Endothelial cell of hepatic sinusoid (primary cell): Measurements from ENCODE around the gene CEP68.

Experiments used
- in situ Hi-C: cut with HindIII; loops from 2 replicates; pipeline ENCODE4 v1.10.0; 2017; ENCODE audit warnings: low sequenced_read_pairs

Gene CEP68

DNA sequence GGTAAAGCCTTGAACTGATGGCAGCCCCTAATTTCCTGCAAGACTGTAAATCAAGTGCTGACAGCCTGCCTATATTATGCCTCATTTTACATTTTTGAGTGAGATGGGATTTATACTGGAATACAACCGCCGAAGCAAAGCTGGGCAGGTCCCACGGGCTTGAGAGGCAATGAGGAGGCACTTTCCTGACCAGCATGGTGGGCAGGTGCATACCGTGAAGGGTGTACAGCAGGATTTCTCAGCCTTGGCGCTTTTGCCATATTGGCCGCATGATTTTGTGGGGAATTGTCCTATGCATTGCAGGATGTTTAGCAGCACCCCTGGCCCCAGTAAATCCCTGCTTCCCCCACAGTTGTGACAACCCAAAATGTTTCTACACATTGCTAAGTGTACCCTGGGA, 22.8 kb downstream of the CEP68 start:
- in situ Hi-C loops, result no loop called here

DNA sequence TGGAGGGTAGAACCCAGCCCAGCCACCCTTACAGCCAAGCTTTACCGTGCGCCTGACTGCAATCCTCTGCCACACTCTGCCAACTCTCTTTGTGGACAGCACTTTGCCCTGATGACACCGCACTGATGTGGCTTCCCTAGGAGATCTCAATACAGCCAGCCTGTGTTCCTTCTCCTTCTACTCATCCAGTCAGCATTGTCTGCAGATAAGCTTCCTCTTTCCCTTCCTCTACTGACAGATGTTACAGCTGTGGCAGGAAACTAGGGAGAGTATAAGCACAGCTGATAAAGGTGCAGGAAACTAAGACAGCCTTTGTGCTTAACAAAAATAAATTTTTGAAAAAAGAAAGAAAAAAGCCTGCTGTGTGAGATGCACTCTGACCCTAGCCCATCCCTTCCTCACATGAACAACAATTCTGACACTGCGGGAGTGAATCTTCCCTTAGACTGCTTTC, 25.0 kb downstream of the CEP68 start:
- in situ Hi-C loops, result loop anchor here (5.0 kb wide), 1 partner anchor 46 kb away; no protein-coding TSS in a partner anchor

DNA sequence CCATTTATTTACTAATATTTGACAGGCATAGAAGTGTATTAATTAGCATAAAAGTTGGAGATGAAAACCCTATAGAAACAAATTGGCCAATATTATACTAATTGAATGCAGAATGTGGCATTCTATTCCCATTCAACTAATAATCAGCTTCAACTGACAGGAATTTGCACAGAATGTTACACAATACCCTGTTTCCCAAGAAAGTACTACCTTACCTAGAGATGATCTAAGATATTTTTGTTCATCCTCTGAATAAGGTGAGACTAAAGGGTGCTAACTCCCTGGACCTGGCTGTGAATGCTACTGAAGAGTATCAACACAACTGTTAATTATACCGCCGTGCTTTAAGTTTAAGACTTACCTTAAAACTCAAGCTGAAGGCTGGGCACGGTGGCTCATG, 28.9 kb downstream of the CEP68 start:
- in situ Hi-C loops, result no loop called here

DNA sequence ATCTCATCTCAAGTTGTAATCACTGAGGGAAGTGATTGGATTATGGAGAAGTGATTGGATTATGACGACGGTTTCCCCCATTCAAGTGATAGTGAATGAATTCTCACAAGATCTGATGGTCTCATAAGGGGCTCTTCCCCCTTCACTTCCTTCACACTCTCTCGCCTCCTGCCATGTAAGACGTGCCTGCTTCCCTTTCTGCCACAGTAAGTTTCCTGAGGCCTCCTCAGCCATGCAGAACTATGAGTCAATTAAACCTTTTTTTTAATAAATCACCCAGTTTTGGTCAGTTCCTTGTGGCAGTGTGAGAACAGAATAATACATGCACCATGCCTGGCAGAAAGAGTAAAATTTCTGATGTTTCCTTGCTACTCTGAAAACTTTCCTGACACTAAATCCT, 36.6 kb downstream of the CEP68 start:
- in situ Hi-C loops, result no loop called here

DNA sequence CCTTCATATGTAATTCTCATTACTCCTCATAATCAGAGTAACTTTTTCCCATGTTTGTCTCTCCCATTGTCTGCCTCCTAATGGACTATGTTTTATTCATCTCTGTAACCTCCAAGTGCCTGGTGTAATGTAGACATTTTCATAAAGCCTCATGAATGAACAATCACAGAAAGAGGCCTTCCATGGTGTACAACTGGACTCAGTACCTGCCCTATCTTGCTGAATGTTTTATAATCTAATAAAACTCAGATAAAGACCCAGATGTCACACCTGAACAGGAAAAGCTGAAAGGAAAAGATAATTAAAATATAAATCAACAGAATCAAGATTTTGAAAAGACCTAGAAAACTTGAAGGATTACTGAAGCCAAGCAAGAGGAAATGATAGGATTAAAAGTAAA, 37.0 kb downstream of the CEP68 start:
- in situ Hi-C loops, result no loop called here

DNA sequence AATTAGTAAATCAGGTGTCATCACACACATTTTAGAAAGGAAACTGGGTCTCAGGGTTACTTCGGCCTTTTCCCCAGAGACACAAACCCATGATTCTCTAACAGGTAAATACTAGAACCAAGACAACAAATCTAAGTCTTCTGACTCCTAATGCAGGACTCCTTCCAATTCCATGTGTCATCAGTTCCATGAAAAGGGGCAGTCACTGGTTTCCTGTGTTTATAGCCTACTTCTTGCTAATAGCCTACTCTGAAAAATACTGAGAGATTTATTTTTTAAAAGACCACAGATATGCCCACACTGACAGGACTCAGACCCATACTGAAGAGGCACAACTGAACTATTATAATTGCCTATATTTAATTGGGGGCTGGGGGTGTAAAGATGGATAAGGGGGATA, 40.7 kb downstream of the CEP68 start:
- in situ Hi-C loops, result no loop called here

DNA sequence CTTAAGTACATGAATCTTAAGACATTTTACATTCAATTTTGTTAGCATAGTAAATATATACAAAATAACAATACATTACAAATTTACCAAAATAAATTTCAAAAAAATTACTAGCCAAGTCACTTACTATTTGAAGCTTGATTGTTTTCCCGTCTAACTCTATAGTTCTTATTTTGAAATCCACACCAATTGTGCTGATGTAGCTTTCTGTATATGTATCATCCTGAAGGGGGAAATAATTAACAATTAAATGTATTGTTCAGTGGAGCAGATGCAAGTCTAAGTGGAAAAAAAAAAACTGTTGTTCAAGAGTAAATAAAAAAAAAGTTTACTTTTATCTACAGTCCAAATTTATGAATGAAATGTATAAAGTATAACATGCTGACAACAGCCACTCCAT, 41.6 kb downstream of the CEP68 start:
- in situ Hi-C loops, result no loop called here

DNA sequence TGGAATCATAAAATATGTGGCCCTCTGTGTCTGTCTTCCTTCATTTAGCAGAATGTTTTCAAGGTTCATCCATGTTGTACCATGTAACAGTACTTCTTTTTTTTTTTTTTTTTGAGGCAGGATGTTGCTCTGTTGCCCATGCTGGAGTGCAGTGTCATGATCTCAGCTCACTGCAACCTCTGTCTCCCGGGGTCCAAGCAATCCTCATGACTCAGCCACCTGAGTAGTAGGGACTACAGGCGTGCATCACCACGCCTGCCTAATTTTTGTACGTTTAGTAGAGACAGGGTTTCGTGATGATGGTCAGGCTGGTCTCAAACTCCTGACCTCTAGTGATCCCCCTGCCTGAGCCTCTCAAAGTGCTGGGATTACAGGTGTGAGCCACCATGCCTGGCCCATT, 42.5 kb downstream of the CEP68 start:
- in situ Hi-C loops, result no loop called here

DNA sequence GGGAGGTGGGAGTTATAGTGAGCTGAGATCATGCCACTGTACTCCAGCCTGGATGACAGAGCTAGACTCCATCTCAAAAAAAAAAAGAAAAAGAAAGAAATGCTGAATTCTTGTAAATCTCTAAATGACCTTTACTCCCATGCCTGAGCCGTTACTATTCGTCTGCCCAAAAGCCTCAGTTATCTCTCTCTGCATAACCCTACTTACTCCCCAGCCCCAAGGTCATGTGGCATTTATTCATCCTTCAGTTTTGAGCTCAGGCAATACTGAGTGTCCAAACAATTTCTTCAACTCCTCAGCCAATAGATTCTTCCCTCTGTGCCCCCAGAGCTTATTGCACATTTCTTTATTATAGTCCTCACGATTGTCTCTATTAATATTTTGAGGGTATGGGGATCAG, 44.9 kb downstream of the CEP68 start:
- in situ Hi-C loops, result no loop called here

DNA sequence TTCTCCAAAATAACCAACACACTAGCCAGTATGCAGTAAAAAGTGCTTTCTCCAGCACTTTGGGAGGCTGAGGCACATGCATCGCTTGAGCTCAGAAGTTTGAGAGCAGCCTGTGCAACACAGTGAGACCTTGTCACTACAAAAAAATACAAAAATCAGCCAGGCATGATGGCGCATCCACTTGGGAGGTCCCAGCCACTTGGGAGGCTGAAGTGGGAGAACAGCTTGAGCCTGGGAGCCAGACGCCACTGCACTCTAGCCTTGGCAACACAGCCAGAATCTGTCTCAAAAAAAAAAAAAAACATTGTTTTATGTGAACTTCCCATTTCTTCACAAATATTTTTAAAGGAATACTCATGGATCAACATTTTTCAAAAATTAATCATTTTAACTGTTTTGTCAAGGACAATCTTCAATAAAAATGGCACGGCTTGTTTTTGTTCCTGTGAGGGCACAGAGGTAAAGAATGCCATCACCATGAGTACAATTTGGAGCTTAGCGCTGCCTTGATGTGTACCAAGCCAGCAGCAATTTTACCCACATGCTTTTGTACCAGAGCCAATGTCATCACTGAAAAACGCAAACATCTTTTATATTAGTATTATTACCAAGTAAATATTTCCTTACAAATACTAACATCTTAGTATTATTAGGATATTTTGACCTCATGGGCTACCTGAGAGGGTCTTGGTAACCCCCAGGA, 46.9 kb downstream of the CEP68 start:
- in situ Hi-C loops, result no loop called here

DNA sequence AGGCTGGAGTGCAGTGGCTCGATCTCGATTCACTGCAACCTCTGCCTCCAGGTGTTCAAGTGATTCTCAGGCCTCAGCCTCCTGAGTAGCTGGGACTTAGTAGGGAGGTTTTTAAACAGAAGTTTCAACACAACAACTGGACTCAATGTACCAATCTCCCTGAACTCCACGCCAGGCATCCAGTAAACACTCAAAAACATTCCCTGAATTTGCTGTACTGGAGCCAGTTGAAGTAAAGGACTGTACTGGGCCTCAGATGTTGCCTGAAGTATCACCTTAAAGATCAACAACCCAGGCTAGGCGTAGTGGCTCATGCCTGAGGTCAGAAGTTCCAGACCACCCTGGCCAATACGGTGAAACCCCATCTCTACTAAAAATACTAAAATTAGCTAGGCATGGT, 51.3 kb downstream of the CEP68 start:
- in situ Hi-C loops, result no loop called here

DNA sequence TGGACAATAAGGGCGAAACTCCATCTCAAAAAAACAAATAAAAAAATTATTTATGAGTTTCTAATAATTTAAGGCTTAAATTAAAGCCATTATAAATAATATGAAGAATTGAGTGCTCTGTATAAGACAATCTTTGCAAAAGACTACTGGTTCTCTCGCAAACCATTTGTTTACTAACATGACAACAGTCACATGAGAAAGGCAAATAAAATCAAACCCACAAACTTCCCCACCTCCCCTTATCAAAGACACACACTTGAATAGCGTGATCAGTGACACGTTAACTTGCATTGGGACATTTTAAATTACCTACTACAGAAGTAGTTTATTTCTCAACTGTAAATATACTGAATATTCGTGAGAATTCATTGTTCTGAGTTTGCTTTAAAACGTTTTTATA, 52.6 kb downstream of the CEP68 start:
- in situ Hi-C loops, result no loop called here

DNA sequence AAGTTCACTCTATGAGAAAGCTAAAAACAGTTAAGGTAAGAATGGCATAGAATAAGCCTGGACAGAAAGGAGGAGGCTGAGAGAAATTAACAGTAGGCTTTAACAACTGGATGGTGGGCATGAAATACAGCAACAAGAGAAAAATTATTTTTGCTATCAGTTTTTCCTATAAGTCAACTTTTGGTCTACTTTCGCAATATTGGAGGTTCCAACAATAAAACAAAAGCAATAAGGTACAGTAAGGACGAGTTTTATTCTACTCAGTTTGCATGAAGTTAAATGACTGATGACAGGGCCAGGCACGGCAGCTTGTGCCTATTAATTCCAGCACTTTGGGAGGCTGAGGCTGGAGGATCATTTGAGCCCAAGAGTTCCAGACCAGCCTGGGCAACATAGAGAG, 56.4 kb downstream of the CEP68 start:
- in situ Hi-C loops, result no loop called here

DNA sequence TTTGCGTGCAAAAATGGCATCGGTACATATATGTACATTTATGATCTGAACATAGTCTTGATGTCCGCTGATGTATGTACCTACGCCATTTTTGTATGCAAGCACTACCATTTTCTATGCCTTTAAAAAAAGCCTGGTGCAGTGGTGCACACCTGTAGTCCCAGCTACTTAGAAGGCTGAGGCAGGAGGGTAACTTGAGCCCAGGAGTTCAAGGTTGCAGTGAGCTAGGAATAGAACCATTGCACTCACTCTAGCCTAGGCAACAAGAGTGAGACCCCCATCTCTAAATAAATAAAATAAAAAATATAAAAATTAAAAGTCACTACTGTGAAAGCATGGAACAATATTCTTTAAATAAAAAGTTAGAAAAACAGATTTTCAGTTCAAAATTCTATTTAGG, 57.0 kb downstream of the CEP68 start:
- in situ Hi-C loops, result no loop called here

DNA sequence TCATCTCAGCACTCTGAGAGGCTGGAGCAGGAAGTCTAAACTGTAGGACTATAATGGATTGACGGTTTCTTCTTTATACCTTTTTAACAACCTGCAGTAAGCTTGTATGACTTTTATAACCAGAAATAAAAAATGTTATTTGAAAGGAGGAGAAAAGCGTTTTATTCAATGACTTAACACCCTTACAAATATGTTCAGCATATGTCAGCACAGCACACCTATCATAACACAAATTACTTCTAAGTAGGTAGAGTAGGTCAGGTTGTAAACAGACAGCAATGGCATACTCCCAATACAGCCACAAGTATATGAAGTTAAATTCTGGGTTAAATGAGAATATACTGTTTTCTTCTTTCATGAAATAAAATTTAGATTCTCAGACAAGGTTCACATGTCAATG, 57.6 kb downstream of the CEP68 start:
- in situ Hi-C loops, result no loop called here

DNA sequence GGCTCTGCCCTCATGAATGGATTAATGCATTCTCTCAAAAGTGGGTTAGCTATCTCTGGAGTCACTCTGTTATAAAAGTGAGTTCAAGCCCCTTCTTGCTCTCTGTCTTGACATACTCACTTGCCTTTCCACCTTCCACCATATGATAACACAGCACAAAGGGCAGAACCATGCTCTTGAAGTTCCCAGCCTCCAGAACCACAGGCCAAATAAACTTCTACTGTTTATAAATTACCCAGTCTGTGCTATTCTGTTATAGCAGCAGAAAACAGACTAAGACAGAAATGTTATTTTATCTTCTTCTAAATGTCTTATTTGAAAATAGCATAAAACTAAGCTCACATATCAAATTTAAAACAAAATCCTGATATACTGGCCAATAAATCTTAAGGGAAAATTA, 58.7 kb downstream of the CEP68 start:
- in situ Hi-C loops, result no loop called here

DNA sequence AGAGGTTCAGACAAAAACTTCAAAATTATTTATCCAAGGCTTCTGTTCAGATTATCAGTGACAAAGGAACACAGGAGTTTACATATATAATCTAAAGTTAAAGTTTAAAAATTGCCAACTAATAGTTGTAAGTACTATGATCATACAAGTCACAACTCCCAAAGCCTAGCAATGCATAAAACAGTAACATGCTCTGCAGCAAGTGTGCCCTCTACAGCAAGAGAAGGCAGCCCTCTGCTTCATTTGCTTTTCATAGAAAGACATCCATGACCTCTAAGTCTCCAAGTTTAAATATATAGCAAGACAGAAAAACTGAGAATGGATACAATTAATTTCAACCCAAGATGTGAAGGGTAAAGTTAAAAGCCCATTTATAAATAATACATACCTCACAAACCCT, 60.4 kb downstream of the CEP68 start:
- in situ Hi-C loops, result no loop called here

DNA sequence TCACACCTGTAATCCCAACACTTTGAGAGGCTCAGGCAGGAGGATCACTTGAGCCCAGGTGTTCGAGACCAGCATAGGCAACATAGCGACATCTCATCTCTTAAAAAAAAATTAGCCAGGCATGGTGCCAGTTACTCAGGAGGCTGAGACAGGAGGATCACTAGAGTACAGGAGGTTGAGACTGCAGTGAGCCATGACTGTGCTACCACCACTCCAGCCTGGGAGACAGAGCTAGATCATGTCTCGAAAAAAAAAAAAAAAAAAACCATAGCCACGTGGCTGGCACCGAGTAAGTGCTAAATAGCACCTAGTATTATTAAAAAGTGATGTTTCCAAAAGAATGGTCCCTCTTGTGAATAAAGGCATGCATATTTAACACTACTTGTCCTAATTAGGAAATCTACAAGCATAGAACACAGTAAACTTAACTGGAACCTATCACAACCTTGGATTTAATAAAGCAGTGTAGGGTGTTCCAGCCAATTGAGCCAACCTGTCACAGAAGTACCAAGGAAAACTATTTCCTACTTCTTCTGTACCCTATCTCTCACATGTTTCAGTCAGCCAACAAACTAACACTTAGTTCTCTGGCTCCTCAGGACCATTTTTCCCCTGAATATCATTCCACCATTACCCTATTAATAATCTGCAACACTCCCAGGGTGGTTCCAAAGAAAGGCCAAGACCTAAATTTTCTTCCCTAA, 64.9 kb downstream of the CEP68 start:
- in situ Hi-C loops, result no loop called here

DNA sequence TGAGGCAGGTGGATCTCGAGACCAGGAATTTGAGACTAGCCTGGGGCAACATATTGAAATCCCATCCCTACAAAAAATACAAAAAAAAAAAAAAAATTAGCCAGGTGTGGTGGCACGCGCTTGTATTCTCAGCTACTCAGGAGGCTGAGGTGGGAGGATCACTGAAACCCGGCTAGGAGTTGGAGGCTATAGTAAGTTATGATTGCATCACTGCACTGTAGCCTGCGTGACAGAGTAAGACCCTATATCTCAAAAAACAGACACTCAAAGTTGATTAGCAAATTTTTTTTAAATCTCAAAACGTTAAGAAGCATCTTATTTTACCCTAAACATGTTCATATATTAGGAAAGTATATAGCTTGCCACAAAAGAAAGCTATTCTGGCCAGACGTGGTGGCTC, 66.1 kb downstream of the CEP68 start:
- in situ Hi-C loops, result no loop called here

DNA sequence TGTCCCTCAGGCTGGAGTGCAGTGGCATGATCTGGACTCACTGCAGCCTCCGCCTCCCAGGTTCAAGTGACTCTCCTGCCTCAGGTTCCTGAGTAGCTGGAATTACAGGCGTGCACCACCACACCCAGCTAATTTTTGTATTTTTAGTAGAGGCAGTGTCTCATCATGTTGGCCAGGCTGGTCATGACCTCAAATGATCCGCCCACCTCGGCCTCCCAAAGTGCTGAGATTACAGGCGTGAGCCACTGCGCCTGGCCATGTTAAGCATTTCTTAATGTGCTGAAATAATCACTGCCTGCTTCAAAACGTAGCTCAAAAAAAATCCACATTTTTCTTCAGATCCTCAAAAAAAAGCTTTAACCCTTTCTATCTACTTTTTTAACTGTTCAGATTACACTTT, 69.2 kb downstream of the CEP68 start:
- in situ Hi-C loops, result loop anchor here (5.0 kb wide), 1 partner anchor 43 kb away; no protein-coding TSS in a partner anchor

DNA sequence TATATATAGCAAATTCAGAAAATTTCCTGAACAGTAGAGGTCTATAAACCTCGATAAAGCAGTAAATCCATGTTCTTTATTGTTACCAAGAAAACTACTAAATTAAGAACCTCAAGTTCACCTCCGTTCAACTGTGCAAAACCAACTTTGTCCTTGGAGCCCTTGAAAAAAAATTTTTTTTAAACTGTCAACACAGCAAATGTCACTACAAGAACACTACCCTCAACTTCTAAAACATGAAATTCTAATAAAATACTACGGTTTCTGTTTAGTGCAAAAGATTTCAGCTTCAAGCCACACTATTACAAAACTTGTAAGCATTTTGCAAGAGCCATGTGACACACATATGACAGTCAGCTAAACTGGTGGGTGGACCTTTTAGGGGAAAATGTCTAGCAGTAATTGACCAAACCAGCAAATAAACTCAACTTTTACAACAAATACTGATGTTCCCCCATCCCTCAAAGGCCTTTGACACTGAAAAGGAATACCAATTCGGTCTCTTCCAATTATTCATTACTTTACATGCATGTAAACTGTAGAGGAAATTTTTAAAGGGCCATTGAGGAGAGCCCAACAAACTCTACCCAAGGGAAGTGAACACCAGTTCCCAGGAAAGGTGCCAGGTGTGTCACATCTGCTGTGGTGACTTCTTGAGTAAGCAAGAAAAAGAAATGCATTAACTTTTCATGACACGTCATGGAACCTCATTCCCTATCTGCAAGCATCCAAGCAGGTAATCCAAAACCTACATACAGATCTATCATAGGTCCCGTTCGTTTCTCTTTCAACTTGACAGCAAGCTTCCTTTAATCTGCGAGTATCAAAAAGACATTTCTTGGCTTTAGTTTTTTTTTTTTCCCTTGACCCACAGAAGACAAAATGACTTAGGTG, 72.3 kb downstream of the CEP68 start:
- in situ Hi-C loops, result loop anchor here (5.0 kb wide), 1 partner anchor 46 kb away; no protein-coding TSS in a partner anchor
